Panc1 (cell line): ENCODE data around the gene POLR2F. TPM values are rescaled to one million over a fixed set of nuclear protein-coding genes. Genes with fewer than 3 reads are reported as not detected.

Experiments
- ATAC-seq: fragments of 200-7000 bp; cut with Tn5 transposase; 2 replicates; pipeline ENCODE4 v1.9.1; 2020; ENCODE audit warnings: mild to moderate bottlenecking, moderate library complexity
- BruUV-seq: library from RNA; stranded (reverse); fragments of 400-500 nt; replicated peaks from 2 replicates; lab custom pipeline; 2021; lab: Mats Ljungman, UMichigan
- CTCF ChIA-PET: fragments of 300-600 bp; sonication (Branson Sonifier 250); formaldehyde crosslinking; loops from one replicate; lab custom pipeline; 2022; ENCODE audit warnings: antibody characterized with exemption; lab: Charles Lee
- POLR2A ChIA-PET: fragments of 300-600 bp; sonication (Branson Sonifier 250); formaldehyde crosslinking; loops from one replicate; lab custom pipeline; 2022; ENCODE audit warnings: antibody characterized with exemption; lab: Charles Lee
- DNase-seq: peaks from one replicate; pipeline ENCODE4 v3.0.0-alpha.2; 2010; ENCODE audit warnings: low read depth, low spot score
- H3K27ac ChIP-seq: 2 replicates; pipeline ENCODE4 v1.5.1; 2011; ENCODE audit warnings: mild to moderate bottlenecking, low read length, inconsistent platforms
- H3K27me3 ChIP-seq: fragments of 200-500 bp; sonication (Bioruptor generic); 2 replicates; pipeline ENCODE4 v1.6.0; 2014; ENCODE audit warnings: low read length, inconsistent platforms; ENCODE audit not compliant: control insufficient read depth, insufficient read depth
- H3K36me3 ChIP-seq: fragments of 200-500 bp; sonication (Bioruptor generic); 2 replicates; pipeline ENCODE4 v1.5.1; 2014; ENCODE audit warnings: inconsistent platforms, mild to moderate bottlenecking, low read length, moderate library complexity; ENCODE audit not compliant: control insufficient read depth, insufficient read depth
- H3K4me1 ChIP-seq: 2 replicates; pipeline ENCODE4 v1.5.1; 2011; ENCODE audit warnings: inconsistent platforms, mild to moderate bottlenecking, low read length, moderate library complexity; ENCODE audit not compliant: control insufficient read depth, insufficient read depth
- H3K4me3 ChIP-seq, 2 experiments: 2 replicates each; pipeline ENCODE4 v1.5.1; 2011 to 2012; ENCODE audit warnings: low read depth in 2 of 2, low read length in 2 of 2, mild to moderate bottlenecking in 2 of 2, inconsistent platforms in 1 of 2, moderate library complexity in 1 of 2
- H3K9me3 ChIP-seq: fragments of 200-500 bp; sonication (Bioruptor generic); 2 replicates; pipeline ENCODE4 v1.5.1; 2014; ENCODE audit warnings: low read depth, mild to moderate bottlenecking, inconsistent platforms, low read length, moderate library complexity; ENCODE audit not compliant: control insufficient read depth, insufficient read depth
- CTCF ChIP-seq: fragments of 450-650 bp; IDR thresholded peaks from 2 replicates; pipeline ENCODE4 v1.5.1; 2017; ENCODE audit warnings: mild to moderate bottlenecking
- POLR2AphosphoS5 ChIP-seq: IDR thresholded peaks from 2 replicates; pipeline ENCODE4 v1.6.1; 2012; ENCODE audit warnings: mild to moderate bottlenecking, low read depth, low read length, moderate library complexity
- REST ChIP-seq, 2 experiments: IDR thresholded peaks; 2 replicates each; pipeline ENCODE4 v1.6.1; 2011 to 2012; ENCODE audit warnings: low read depth in 2 of 2, control low read depth in 1 of 2, low read length in 1 of 2, mild to moderate bottlenecking in 1 of 2, moderate library complexity in 1 of 2; ENCODE audit not compliant: insufficient read depth in 1 of 2
- SIN3A ChIP-seq: IDR thresholded peaks from 2 replicates; pipeline ENCODE4 v1.6.1; 2012; ENCODE audit warnings: low read depth, mild to moderate bottlenecking, low read length, moderate library complexity, borderline replicate concordance; ENCODE audit not compliant: insufficient read depth
- TCF7L2 ChIP-seq: IDR thresholded peaks from 2 replicates; pipeline ENCODE4 v1.6.1; 2011; ENCODE audit warnings: mild to moderate bottlenecking, low read depth, low read length, inconsistent platforms
- in situ Hi-C: cut with HindIII; loops from 2 replicates; pipeline ENCODE4 v1.10.0; 2016; ENCODE audit warnings: low sequenced_read_pairs, low pct_unique_long_range_greater_than_20kb
- intact Hi-C: fragments of 100-400 bp; cut with micrococcal nuclease; formaldehyde crosslinking; loops from one replicate; pipeline ENCODE4 v1.10.0; 2022; ENCODE audit not compliant: unreplicated experiment
- total RNA-seq: library from RNA; stranded (reverse); gene quantifications from one replicate; pipeline ENCODE4 v1.2.1, GENCODE V29; 2021; ENCODE audit not compliant: unreplicated experiment

POLR2F gene
- total RNA-seq, 1 experiment from 2014 or later: 89.7 TPM

- CTCF ChIA-PET: no interaction called here
- Histone ChIP-seq H3K36me3 (no peaks in the 10 kb centered on the region), H3K27ac (no peak overlapping the region), H3K27me3 (no peaks in the 10 kb centered on the region), H3K4me3 (no peak overlapping the region), H3K9me3 (no peaks in the 10 kb centered on the region), H3K4me1 (no peaks in the 10 kb centered on the region)
- POLR2A ChIA-PET: no interaction called here
- intact Hi-C loops (no loop called here), in situ Hi-C loops (no loop called here)
- DNase-seq: no peak
- BruUV-seq: no TSS peak
- ATAC-seq: no peak
- TF ChIP-seq POLR2AphosphoS5: no peak
Measured at GRCh38 chr22:37925767-37926166, 27.7 kb upstream of the POLR2F start.

GRCh38 chr22:37926358-37926757 is 27.1 kb upstream of the POLR2F start:
- ATAC-seq (no peak), DNase-seq (no peak)
- ChIA-PET POLR2A (no interaction called here), CTCF (interaction anchor here (0.6 kb wide), 1 partner anchor 21 kb away, joined by 3 read pairs; the partner anchor contains the start of gene MICALL1)
- Histone ChIP-seq H3K9me3 (no peaks in the 10 kb centered on the region), H3K4me1 (no peaks in the 10 kb centered on the region), H3K36me3 (no peaks in the 10 kb centered on the region), H3K27me3 (no peaks in the 10 kb centered on the region), H3K27ac (no peak overlapping the region), H3K4me3 (no peak overlapping the region)
- BruUV-seq: no TSS peak
- intact Hi-C loops: no loop called here
- TF ChIP-seq POLR2AphosphoS5 (no peak), SIN3A (no peak), TCF7L2 (no peak), CTCF (no peak), REST (IDR thresholded peaks at IDR 0.05; ENCODE audit: insufficient read depth in 1 of 2, low read depth in 2 of 2, low read length in 1 of 2) (no peak)
- in situ Hi-C loops: no loop called here

GRCh38 chr22:37926771-37927636 is 26.5 kb upstream of the POLR2F start:
- no TSS peak for BruUV-seq
- no peak overlapping the region for H3K4me3 ChIP-seq
- no peaks in the 10 kb centered on the region for H3K36me3 ChIP-seq
- DNase-seq: no peak
- no peaks in the 10 kb centered on the region for H3K9me3 ChIP-seq
- ChIA-PET CTCF (interaction anchor here (0.6 kb wide), 1 partner anchor 21 kb away, joined by 3 read pairs; the partner anchor contains the start of gene MICALL1), POLR2A (no interaction called here)
- no peak for TF ChIP-seq CTCF
- TF ChIP-seq SIN3A: no peak
- TF ChIP-seq TCF7L2: no peak
- no peak for TF ChIP-seq REST (IDR thresholded peaks at IDR 0.05; ENCODE audit: insufficient read depth in 1 of 2, low read depth in 2 of 2, low read length in 1 of 2)
- no peak for TF ChIP-seq POLR2AphosphoS5
- intact Hi-C loops: no loop called here
- in situ Hi-C loops: no loop called here
- no peak overlapping the region for H3K27ac ChIP-seq
- no peaks in the 10 kb centered on the region for H3K27me3 ChIP-seq
- H3K4me1 ChIP-seq: no peaks in the 10 kb centered on the region
- ATAC-seq: no peak
